Measurements from ENCODE around the gene DDX3X. TPM values are rescaled to one million over a fixed set of nuclear protein-coding genes. Genes with fewer than 3 reads are reported as not detected.

Gene DDX3X
- total and polyA plus RNA-seq, 9 of the 15 experiments (the other 6 are each of a cell fraction or from before 2014, with no cell fraction given): 51.3 to 232 (median 138) TPM

DNA sequence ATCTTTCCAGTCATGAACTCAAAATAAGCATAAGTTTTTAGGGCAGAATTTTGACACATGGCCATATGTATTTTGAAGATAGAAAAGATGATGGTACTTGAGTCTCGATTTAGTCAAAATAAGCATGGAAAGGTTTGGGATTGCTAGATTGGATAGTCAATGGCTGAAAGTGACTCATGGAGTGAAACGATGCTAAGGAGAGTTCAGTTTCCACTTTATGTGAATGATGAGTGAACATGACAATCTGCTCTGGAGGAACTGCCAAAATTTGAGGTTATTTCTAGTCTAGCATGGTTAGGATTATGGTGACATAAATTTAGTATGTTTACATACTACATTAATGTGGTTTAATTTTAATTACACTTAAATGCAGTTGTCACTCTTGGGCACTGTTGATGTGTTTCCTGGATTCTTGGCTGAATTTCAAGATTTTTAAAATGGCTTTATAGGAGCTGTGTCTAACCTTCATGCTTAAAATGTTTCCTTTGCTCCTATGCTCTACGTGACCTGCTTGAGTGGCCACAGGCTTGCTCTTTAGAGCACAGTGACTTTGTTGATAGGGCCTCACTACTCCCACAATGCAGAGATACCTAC is 17.1 kb downstream of the DDX3X start (continued):
- TF ChIP-seq, protein P1, sequence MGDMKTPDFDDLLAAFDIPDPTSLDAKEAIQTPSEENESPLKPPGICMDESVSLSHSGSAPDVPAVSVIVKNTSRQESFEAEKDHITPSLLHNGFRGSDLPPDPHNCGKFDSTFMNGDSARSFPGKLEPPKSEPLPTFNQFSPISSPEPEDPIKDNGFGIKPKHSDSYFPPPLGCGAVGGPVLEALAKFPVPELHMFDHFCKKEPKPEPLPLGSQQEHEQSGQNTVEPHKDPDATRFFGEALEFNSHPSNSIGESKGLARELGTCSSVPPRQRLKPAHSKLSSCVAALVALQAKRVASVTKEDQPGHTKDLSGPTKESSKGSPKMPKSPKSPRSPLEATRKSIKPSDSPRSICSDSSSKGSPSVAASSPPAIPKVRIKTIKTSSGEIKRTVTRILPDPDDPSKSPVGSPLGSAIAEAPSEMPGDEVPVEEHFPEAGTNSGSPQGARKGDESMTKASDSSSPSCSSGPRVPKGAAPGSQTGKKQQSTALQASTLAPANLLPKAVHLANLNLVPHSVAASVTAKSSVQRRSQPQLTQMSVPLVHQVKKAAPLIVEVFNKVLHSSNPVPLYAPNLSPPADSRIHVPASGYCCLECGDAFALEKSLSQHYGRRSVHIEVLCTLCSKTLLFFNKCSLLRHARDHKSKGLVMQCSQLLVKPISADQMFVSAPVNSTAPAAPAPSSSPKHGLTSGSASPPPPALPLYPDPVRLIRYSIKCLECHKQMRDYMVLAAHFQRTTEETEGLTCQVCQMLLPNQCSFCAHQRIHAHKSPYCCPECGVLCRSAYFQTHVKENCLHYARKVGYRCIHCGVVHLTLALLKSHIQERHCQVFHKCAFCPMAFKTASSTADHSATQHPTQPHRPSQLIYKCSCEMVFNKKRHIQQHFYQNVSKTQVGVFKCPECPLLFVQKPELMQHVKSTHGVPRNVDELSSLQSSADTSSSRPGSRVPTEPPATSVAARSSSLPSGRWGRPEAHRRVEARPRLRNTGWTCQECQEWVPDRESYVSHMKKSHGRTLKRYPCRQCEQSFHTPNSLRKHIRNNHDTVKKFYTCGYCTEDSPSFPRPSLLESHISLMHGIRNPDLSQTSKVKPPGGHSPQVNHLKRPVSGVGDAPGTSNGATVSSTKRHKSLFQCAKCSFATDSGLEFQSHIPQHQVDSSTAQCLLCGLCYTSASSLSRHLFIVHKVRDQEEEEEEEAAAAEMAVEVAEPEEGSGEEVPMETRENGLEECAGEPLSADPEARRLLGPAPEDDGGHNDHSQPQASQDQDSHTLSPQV (IDR thresholded peaks at IDR 0.05): no peak
- TF ChIP-seq MBD2 (IDR thresholded peaks at IDR 0.05; ENCODE audit: borderline replicate concordance, low read depth) (no peak), ZNF124 (CRISPR knock-in tag; IDR thresholded peaks at IDR 0.05) (no peak), POLR2B (IDR thresholded peaks at IDR 0.05; ENCODE audit: low read depth, partially characterized antibody) (peak; percentile 62), MAFK (IDR thresholded peaks at IDR 0.05; ENCODE audit: low read length) (no peak), RAD21 (CRISPR knock-in tag; conservative IDR thresholded peaks at IDR 0.05 in 1 of 2, IDR thresholded peaks at IDR 0.05 in 1 of 2) (no peak), TEAD4 (IDR thresholded peaks at IDR 0.05; ENCODE audit: low read length) (no peak), TEAD4 (CRISPR knock-in tag; IDR thresholded peaks at IDR 0.05; ENCODE audit: borderline replicate concordance) (no peak), ZNF696 (CRISPR knock-in tag; conservative IDR thresholded peaks at IDR 0.05) (no peak), SNIP1 (IDR thresholded peaks at IDR 0.05; ENCODE audit: low read depth) (no peak)
- TF ChIP-seq, protein P2, sequence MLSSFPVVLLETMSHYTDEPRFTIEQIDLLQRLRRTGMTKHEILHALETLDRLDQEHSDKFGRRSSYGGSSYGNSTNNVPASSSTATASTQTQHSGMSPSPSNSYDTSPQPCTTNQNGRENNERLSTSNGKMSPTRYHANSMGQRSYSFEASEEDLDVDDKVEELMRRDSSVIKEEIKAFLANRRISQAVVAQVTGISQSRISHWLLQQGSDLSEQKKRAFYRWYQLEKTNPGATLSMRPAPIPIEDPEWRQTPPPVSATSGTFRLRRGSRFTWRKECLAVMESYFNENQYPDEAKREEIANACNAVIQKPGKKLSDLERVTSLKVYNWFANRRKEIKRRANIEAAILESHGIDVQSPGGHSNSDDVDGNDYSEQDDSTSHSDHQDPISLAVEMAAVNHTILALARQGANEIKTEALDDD (IDR thresholded peaks at IDR 0.05): 0 out of 2 replicates have a peak, but pooled peaks have one; percentile 12
- TF ChIP-seq, protein P3, sequence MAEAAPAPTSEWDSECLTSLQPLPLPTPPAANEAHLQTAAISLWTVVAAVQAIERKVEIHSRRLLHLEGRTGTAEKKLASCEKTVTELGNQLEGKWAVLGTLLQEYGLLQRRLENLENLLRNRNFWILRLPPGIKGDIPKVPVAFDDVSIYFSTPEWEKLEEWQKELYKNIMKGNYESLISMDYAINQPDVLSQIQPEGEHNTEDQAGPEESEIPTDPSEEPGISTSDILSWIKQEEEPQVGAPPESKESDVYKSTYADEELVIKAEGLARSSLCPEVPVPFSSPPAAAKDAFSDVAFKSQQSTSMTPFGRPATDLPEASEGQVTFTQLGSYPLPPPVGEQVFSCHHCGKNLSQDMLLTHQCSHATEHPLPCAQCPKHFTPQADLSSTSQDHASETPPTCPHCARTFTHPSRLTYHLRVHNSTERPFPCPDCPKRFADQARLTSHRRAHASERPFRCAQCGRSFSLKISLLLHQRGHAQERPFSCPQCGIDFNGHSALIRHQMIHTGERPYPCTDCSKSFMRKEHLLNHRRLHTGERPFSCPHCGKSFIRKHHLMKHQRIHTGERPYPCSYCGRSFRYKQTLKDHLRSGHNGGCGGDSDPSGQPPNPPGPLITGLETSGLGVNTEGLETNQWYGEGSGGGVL (CRISPR knock-in tag; IDR thresholded peaks at IDR 0.05): no peak
- TF ChIP-seq, protein P4, sequence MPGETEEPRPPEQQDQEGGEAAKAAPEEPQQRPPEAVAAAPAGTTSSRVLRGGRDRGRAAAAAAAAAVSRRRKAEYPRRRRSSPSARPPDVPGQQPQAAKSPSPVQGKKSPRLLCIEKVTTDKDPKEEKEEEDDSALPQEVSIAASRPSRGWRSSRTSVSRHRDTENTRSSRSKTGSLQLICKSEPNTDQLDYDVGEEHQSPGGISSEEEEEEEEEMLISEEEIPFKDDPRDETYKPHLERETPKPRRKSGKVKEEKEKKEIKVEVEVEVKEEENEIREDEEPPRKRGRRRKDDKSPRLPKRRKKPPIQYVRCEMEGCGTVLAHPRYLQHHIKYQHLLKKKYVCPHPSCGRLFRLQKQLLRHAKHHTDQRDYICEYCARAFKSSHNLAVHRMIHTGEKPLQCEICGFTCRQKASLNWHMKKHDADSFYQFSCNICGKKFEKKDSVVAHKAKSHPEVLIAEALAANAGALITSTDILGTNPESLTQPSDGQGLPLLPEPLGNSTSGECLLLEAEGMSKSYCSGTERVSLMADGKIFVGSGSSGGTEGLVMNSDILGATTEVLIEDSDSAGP (CRISPR knock-in tag; IDR thresholded peaks at IDR 0.05): no peak
- TF ChIP-seq, protein P5, sequence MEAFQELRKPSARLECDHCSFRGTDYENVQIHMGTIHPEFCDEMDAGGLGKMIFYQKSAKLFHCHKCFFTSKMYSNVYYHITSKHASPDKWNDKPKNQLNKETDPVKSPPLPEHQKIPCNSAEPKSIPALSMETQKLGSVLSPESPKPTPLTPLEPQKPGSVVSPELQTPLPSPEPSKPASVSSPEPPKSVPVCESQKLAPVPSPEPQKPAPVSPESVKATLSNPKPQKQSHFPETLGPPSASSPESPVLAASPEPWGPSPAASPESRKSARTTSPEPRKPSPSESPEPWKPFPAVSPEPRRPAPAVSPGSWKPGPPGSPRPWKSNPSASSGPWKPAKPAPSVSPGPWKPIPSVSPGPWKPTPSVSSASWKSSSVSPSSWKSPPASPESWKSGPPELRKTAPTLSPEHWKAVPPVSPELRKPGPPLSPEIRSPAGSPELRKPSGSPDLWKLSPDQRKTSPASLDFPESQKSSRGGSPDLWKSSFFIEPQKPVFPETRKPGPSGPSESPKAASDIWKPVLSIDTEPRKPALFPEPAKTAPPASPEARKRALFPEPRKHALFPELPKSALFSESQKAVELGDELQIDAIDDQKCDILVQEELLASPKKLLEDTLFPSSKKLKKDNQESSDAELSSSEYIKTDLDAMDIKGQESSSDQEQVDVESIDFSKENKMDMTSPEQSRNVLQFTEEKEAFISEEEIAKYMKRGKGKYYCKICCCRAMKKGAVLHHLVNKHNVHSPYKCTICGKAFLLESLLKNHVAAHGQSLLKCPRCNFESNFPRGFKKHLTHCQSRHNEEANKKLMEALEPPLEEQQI (IDR thresholded peaks at IDR 0.05): no peak
- TF ChIP-seq, protein P6, sequence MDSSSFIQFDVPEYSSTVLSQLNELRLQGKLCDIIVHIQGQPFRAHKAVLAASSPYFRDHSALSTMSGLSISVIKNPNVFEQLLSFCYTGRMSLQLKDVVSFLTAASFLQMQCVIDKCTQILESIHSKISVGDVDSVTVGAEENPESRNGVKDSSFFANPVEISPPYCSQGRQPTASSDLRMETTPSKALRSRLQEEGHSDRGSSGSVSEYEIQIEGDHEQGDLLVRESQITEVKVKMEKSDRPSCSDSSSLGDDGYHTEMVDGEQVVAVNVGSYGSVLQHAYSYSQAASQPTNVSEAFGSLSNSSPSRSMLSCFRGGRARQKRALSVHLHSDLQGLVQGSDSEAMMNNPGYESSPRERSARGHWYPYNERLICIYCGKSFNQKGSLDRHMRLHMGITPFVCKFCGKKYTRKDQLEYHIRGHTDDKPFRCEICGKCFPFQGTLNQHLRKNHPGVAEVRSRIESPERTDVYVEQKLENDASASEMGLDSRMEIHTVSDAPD (CRISPR knock-in tag; IDR thresholded peaks at IDR 0.05): no peak
